GM12878 (cell line): ENCODE results near the gene ASIC5. TPM values are rescaled to one million over a fixed set of nuclear protein-coding genes. Genes with fewer than 3 reads are reported as not detected.

ENCODE experiments used
- BCL11A ChIP-seq: IDR thresholded peaks from 2 replicates; pipeline ENCODE4 v1.6.1; 2011; ENCODE audit warnings: low read depth, low read length
- BMI1 ChIP-seq: fragments of 450-650 bp; IDR thresholded peaks from 2 replicates; pipeline ENCODE4 v1.6.1; 2016; ENCODE audit warnings: mild to moderate bottlenecking, moderate library complexity, borderline replicate concordance
- E4F1 ChIP-seq: fragments of 450-650 bp; IDR thresholded peaks from 2 replicates; pipeline ENCODE4 v1.6.1; 2018; ENCODE audit warnings: borderline replicate concordance, mild to moderate bottlenecking; ENCODE audit not compliant: partially characterized antibody
- HDAC2 ChIP-seq: fragments of 200-600 bp; sonication (generic); IDR thresholded peaks from 2 replicates; pipeline ENCODE4 v1.6.1; 2017
- RBBP5 ChIP-seq: fragments of 200-600 bp; sonication (generic); conservative IDR thresholded peaks from 2 replicates; pipeline ENCODE4 v1.6.1; 2016
- TCF7 ChIP-seq: IDR thresholded peaks from 2 replicates; pipeline ENCODE4 v1.6.1; 2014; ENCODE audit warnings: antibody characterized with exemption, borderline replicate concordance
- ZNF687 ChIP-seq: fragments of 450-650 bp; IDR thresholded peaks from 2 replicates; pipeline ENCODE4 v1.6.1; 2017; ENCODE audit warnings: mild to moderate bottlenecking, moderate library complexity
- ZZZ3 ChIP-seq: IDR thresholded peaks from 2 replicates; pipeline ENCODE4 v1.6.1; 2011; ENCODE audit warnings: low read depth; ENCODE audit not compliant: control insufficient read depth, insufficient read length
- polyA plus RNA-seq, 11 experiments: library from polyadenylated mRNA; depleted of rRNA in 4 of 11; unstranded in 6 of 11; stranded (reverse) in 5 of 11; fragments of >200 nt; fragmentation: Nextera tagmentation in 4 of 11; fragmentation: Illumina TruSeq in 1 of 11; extraction: Ambion mirVana in 4 of 11; extraction: Trizol in 1 of 11; gene quantifications; 1 replicate in 1 of 11; 2 replicates in 10 of 11; pipeline versions ENCODE4 v1.2.1 to v1.2.3, GENCODE V29; 2011 to 2016; ENCODE audit warnings: inconsistent platforms in 2 of 11, missing spikeins in 2 of 11, low read depth in 1 of 11
- total RNA-seq, 4 experiments: library from RNA; depleted of rRNA in 3 of 4; stranded (reverse); fragments of >200 nt in 3 of 4; fragmentation: Illumina TruSeq in 1 of 4; extraction: Trizol in 1 of 4; gene quantifications; 2 replicates each; pipeline versions ENCODE4 v1.2.1 to v1.2.3, GENCODE V29; 2013 to 2021
- TF ChIP-seq, protein P1 (sequence below): IDR thresholded peaks from 2 replicates; pipeline ENCODE4 v1.6.1; 2011; ENCODE audit warnings: mild to moderate bottlenecking, low read depth, low read length, moderate library complexity; ENCODE audit not compliant: insufficient replicate concordance

Gene ASIC5
- total and polyA plus RNA-seq, 10 of the 15 experiments (the other 5 are each of a cell fraction or from before 2014, with no cell fraction given): not detected

- TF ChIP-seq RBBP5 (no peak), TCF7 (no peak), HDAC2 (no peak), ZZZ3 (no peak), ZNF687 (no peak), E4F1 (no peak), BCL11A (no peak), BMI1 (no peak)
- TF ChIP-seq, protein P1, sequence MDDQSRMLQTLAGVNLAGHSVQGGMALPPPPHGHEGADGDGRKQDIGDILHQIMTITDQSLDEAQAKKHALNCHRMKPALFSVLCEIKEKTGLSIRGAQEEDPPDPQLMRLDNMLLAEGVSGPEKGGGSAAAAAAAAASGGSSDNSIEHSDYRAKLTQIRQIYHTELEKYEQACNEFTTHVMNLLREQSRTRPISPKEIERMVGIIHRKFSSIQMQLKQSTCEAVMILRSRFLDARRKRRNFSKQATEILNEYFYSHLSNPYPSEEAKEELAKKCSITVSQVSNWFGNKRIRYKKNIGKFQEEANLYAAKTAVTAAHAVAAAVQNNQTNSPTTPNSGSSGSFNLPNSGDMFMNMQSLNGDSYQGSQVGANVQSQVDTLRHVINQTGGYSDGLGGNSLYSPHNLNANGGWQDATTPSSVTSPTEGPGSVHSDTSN: no peak
Measured at GRCh38 chr4:155901013-155901412, 34.9 kb upstream of the ASIC5 start (continued).
